ENCODE results near the gene SLC25A47. TPM values are rescaled to one million over a fixed set of nuclear protein-coding genes. Genes with fewer than 3 reads are reported as not detected.

Gene SLC25A47
- total RNA-seq, 1 donor: not detected

- no peak for DNase-seq (ENCODE audit: low read depth)
- H3K4me3 ChIP-seq (ENCODE audit: low read depth, low read length): no peak overlapping the region
- TF ChIP-seq, protein P1, sequence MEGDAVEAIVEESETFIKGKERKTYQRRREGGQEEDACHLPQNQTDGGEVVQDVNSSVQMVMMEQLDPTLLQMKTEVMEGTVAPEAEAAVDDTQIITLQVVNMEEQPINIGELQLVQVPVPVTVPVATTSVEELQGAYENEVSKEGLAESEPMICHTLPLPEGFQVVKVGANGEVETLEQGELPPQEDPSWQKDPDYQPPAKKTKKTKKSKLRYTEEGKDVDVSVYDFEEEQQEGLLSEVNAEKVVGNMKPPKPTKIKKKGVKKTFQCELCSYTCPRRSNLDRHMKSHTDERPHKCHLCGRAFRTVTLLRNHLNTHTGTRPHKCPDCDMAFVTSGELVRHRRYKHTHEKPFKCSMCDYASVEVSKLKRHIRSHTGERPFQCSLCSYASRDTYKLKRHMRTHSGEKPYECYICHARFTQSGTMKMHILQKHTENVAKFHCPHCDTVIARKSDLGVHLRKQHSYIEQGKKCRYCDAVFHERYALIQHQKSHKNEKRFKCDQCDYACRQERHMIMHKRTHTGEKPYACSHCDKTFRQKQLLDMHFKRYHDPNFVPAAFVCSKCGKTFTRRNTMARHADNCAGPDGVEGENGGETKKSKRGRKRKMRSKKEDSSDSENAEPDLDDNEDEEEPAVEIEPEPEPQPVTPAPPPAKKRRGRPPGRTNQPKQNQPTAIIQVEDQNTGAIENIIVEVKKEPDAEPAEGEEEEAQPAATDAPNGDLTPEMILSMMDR (IDR thresholded peaks at IDR 0.05; ENCODE audit: insufficient read depth, low read depth, low read length): no peak
Measured at GRCh38 chr14:100348784-100349685, 25.9 kb downstream of the SLC25A47 start.

DNA sequence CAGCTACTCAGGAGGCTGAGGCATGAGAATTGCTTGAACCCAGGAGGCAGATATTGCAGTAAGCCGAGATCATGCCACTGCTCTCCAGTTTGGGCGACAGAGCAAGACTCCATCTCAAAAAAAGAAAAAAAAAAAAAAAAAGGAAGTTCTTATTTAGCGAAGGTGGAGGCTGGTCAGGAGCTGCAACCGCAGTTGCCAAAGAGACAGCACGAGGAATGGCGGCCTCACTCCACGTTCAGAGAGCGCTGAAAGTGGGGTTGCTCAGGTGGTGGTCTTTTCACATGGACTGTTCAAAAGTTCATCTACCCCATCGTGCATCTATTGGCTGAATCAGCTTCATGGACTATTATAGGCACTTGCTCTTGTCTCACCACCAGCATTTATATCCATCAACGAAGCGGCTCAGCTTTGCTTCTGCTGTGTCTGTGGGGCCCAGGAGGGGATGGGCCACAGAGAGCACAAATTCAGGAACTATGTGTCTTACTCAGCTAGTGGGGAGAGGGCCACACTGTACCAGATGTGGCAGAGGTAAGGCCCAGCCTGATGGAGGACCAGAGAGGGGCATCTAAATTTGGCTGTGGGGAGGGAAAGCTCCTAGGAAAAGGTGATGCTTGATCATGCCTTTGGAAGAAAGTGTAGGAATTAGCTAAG is 27.3 kb downstream of the SLC25A47 start:
- no peak for DNase-seq (ENCODE audit: low read depth)
- H3K4me3 ChIP-seq (ENCODE audit: low read depth, low read length): no peak overlapping the region
- TF ChIP-seq, protein P1 (IDR thresholded peaks at IDR 0.05; ENCODE audit: insufficient read depth, low read depth, low read length): no peak

DNA sequence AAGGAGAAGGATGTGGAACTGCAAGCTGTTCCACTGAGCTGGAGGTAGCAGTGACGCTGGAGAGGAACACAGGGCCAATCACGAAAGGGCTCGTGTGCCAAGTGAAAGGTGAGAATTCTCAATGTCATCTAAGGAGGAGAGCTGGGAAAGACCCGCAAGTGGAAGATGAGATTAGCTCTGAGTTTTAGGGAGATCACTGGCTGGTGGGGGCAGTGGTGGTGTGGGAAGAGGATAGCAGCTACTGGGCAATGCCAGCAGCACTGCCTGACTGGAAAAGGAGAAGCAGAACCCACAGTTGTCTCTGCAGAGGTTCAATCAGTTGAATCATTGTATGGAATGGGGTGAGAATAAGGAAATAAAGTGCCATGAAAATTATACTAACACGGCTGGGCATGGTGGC is 27.8 kb downstream of the SLC25A47 start:
- DNase-seq (ENCODE audit: low read depth): no peak
- TF ChIP-seq, protein P1 (IDR thresholded peaks at IDR 0.05; ENCODE audit: insufficient read depth, low read depth, low read length): no peak
- H3K4me3 ChIP-seq (ENCODE audit: low read depth, low read length): no peak overlapping the region

GRCh38 chr14:100358396-100358795 is 35.3 kb downstream of the SLC25A47 start:
- TF ChIP-seq, protein P1 (IDR thresholded peaks at IDR 0.05; ENCODE audit: insufficient read depth, low read depth, low read length): no peak
- H3K4me3 ChIP-seq (ENCODE audit: low read depth, low read length): no peak overlapping the region
- DNase-seq (ENCODE audit: low read depth): no peak

GRCh38 chr14:100359111-100359510 is 36.0 kb downstream of the SLC25A47 start:
- no peak overlapping the region for H3K4me3 ChIP-seq (ENCODE audit: low read depth, low read length)
- TF ChIP-seq, protein P1 (IDR thresholded peaks at IDR 0.05; ENCODE audit: insufficient read depth, low read depth, low read length): no peak
- DNase-seq (ENCODE audit: low read depth): no peak

- TF ChIP-seq, protein P1 (IDR thresholded peaks at IDR 0.05; ENCODE audit: insufficient read depth, low read depth, low read length): no peak
- no peak for DNase-seq (ENCODE audit: low read depth)
- H3K4me3 ChIP-seq (ENCODE audit: low read depth, low read length): no peak overlapping the region
Measured at GRCh38 chr14:100359881-100360280, 36.7 kb downstream of the SLC25A47 start.

Measured in fibroblast of villous mesenchyme (primary cell).